T1000 (cell line): ENCODE measurements around the gene IGF2.

ENCODE experiments used
- DNase-seq: peaks from one replicate; lab custom pipeline; 2025; ENCODE audit warnings: mixed read lengths; lab: John Stamatoyannopoulos, UW

IGF2 gene

DNA sequence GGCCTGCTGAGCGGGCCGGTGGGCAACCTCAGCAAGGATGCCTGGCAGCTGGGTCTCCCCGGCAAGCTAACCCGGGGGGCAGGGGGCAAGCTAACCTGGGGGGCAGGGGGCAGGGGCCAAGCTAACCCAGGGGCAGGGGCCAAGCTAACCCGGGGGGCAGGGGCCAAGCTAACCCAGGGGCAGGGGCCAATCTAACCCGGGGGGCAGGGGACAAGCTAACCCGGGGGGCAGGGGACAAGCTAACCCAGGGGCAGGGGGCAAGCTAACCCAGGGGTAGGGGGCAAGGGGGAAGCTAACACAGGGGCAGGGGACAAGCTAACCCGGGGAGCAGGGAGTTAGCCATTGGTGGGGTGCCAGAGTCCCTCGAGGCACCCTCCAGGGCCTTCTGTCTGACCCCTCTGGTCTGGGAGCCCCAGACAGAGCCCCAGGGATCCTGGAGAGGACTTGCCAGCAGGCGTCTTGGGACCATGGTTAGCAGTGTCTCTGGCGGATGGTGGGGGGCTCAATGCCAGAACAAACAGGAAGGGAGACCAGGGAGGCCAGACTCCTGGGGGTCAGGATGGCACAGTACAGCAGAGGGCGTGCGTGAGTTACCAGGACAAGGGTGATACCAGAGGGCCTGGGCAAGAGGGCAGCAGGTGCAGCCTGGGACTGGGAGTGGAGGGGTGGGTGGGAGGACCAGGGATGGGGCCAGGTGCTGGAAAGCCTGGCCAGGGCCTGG lies 16.1 kb downstream of the IGF2 start:
- DNase-seq, result no peak

DNA sequence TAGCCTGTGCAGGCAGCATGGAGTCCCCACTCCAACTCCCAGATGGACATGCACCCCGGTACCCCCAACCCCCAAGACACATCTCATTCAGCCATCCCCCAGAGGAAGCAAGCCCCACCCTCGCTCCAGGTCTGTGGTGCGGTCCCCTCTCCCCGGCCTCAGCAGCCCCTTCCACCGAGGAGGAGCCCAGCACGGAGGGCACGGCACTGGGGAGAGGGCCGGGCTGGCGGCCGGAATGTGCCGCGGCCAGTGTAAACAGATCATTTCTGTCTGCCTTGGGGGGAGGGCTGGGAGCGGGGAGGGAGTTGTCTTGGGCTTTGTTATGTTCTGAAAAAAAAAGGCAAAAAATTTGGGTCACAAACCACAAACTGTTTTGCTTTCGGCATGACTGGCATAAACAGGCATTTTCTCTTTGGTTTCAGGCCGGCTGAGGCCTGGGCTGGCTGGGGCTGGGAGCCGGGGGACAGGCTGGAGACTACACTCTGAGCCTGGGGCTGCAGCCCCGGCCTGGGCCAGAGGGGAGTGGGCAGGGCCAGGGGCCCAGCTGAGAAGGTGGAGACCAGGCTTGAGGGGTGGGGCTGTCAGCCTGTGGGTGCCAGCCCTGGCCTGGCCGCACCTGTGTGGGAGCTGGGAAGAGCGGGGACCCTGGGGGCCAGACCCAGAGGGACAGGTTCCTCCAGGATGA lies 16.8 kb downstream of the IGF2 start:
- DNase-seq, result no peak

DNA sequence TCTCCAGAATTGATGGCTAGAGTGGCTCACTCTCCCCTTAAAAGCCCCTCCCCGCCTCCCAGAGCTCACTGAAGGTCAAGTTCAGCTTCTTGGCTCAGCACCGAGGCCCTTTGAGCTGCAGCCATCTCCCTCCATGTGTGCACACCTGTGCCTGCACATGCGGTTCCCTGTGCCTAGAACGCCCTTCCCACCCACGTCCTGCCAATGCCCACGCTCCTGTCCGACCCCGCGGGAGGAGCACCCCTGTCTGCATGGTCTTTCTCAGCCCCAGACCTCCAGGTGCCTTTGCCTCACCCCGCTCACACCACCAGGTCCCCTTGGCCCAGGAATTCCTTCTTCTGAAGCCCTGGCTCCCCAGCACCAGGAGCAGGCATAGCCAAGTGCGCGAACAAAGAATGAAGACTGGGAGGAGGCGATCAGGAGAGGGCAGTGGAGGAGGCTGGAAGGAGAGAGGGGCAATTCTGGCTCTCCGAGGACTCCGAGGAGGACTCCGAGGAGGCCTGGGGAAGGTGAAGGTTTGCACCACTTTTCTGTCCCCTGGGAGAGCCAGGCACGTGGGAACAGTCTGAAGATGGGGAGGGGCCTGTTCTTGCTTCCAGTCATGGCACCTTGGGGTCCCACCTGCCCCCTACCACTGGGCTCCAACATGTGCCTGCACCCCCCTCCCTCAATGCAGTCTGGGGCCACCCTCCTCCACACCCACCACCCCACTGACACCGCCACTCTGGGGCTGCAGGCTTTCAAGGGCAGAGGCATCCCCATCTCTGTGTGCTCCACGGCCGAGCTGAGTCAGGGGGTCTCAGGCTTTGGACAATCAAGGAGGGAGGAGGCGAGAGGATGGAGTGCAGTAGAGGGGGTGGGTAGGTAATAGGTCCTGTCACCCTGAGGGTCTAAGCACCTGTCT lies 17.7 kb downstream of the IGF2 start:
- no peak for DNase-seq

DNA sequence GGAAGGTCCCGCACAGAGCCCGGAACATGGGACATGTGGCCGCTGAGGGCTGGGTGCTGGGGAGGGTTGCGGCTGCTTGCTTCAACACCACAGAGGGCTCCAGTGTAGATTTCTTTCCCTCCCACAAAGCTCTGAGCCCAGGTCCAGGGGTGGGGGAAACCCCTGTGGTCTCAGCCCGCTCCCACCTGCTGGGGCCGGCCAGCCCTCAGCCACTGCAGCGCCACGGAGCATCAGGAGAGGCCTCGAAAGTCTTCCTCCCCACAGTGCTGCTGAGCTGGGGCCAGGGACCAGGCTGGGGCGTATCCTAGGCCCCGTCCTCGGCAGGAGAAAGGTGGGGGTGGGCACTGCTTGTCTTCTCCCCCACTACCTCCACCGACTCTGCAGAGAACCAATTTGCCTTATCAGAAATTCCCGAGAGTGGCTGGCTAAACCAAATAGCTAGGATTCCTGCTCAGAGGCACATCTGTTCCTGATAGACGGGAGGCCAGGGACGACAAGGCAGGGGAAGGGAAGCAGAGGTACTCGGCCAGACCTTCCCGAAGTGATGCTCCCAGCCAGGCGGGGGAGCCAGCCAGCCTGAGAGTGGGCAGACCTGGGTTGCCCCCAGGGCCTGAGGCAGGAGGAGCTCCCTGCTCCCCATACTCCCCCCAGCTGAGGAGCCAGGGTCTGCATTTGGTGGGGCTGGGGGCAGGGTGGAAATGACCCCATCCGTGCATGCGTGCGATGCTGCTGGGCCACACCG lies 18.7 kb downstream of the IGF2 start:
- no peak for DNase-seq

DNA sequence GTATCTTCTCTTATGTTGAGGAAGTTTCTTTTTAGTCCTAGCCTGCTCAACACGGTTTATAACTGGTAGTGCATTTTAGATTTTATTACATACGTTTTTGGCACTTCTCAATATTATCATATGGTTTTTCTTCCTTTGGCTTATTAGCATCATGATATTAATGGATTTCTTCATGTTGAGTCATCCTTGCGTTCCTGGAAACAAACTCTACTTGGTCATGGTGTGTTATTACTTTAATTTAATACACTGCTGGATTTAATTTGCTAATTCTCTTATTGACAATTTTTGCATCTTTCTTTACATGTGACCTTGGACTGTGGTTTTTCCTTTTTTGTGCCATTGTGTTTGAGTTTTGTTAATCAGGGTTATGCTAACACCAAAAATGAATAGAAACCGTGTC lies 20.5 kb downstream of the IGF2 start:
- no peak for DNase-seq

DNA sequence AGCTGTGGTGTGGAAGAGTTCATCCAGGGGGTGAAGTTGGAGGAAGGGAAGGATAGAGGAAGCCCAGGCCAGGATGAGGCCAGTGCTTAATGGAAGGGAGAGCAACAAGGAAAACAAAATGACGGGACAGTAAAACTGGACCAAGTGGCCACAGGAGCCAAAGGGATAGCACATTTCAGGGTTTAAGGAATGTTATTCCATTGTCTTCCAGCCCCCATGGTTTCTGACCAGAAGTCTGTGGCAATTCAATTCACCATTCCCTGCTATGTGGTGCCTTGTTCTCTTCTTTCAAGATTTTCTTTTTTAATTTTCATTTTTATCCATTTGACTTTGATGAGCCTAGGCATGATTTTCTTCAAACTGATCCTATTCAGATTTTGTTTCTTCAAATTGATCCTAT lies 22.5 kb downstream of the IGF2 start:
- DNase-seq, result no peak

DNA sequence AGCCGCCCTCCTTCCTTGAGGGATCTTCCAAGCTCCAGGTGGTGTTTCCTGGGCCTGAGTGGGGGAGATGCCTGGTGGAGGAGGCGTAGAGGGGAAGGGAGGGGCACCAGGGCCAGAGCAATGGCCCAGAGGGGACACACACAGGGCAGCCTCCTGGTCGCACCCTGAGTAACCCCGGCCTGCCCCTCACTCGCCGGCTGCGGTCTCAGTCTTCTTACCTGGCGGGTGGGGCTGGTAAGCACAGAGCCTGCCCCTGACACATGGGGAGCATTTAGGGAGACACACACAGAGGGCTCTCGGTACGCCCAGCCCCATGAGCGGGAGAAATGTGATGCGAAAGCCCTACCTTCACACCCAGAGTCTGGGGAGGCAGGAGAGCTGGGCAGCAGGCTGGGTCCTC lies 23.9 kb downstream of the IGF2 start:
- DNase-seq, result no peak

DNA sequence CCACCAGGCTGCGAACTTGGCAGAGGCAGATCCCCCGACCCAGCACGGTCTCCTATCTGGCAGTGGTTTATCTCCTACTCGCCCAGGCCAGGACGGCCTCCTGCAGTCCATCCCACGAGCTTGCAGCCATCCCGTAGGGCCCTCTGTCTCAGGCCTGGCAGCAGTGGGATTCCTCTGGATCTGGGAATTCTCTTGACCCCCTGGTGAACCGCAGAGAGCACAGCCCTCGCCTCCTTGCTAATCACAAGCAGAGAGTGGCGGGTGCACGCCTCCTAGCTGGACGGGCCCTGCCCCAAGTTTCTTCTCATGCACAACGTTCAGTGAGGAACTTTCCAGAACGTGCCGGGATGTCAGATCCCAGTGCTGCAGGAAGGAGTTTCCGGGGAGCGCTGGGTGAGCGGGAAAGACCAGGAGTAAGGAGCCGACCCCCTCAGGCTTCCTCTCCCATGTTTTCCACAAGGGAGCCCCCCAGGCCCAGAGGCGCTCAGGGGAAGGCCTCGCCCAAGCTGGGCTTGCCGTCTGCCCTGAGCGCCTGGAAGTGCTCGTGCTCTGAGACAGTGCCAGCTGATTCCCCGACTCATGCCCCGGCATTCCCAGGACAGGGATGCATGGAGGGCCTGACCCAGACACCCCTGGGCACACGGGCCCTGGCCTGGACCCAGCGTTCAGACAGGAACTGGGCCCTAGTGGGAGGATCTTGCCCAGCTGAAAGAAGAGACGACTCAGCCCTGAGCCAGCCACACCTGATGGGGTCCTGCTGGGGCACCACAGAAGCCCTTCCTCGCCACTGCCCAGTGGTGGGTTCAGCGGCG lies 24.6 kb downstream of the IGF2 start:
- DNase-seq, result no peak

DNA sequence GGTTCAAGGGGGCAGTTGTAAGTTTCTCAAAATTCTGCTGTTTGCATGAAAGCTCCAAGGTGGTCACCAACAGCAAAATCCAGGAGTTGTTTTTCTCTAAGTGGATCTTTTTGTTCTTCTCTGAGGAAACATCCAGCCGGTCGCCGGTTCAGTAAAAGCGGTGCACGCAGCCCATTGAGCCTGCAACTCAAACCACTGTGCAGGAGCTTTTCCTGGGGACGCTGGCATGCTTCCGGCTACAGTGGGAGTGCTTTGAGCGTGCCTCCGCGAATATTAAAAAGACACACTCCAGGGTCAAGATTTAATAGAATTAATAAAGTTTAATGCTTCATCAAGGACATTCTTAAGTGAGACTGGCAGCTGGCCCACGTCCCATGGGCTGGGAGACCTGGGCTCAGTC lies 25.4 kb downstream of the IGF2 start:
- DNase-seq, result no peak

DNA sequence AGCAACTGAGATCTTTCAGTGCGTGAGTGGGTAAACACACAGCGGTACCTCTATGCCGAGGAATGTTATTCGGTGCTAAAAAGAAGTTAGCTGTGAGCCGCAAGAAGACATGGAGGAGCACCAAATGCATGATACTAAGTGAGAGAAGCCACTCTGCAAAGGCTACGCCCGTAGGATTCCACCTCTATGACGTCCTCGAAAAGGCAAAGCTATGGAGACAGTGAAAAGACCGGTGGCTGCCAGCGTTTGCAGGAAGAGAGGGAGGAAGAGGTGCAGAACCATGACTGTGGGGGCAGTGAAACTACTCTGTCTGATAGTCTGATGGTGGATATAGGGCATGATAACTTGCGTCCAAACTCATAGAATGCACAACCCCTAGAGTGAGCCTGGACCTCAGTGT lies 28.7 kb downstream of the IGF2 start:
- no peak for DNase-seq

DNA sequence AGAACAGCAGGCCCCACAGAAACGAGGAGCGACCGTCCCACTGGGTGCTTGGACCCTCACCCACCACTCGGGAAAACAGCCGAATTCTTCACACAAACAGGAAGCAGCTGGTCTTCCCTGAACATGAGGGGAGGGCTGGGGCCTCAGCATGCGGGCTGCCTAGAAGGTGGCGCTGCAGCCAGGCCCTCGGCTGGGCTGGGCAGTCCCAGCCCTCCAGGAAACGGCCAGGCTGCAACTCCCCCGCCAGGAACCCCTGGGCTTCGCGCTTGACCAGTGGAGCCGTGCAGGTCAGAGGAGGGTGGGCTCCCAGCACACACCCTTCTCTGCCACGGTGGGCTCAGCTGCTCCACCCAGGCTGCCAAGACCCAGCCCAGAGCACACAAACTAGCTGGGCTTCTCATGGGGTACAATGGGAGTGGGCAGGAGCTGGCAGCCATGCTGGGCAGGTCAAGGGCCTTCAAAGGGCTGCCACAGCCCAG lies 29.6 kb downstream of the IGF2 start:
- DNase-seq, result no peak

DNA sequence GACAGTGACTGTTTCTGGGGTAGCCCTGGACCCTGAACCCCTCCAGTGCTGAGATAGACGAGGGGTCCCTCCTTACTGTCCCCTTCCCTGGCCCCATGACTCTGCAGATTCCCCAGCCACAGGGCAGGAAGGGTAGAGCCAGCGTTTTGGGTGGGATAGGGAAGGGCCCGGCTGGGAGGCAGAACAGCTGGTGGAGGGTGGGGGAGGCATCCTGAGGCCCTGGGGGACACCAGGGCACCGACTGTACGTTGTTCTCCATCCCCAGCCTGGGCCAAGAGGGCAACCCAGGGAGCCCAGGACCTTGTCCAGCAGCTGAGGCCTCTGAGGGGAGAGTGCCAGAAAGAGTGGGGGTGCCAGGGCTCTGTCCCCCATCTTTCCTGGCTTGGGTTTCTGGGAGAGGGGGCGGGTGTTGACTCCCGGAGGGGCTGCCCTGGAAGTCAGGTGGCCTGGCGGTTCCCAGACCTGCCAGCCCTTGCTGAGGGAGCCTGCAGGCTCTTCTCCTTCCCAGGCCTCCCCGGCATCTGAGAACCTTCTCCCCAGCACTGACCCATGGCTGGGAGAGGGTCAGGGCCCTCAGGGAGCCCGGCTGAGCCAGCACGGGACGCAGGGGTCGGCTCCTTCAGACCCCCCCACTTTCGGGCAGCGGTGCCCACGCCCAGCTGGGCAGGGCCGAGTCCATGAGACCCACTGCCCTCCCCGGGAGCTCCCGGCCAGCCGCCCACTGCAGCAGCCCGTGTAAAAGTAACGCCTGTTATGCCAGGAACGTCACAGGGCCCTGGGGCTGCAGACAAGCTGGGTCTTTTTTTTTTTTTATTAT lies 30.3 kb downstream of the IGF2 start:
- DNase-seq, result no peak

DNA sequence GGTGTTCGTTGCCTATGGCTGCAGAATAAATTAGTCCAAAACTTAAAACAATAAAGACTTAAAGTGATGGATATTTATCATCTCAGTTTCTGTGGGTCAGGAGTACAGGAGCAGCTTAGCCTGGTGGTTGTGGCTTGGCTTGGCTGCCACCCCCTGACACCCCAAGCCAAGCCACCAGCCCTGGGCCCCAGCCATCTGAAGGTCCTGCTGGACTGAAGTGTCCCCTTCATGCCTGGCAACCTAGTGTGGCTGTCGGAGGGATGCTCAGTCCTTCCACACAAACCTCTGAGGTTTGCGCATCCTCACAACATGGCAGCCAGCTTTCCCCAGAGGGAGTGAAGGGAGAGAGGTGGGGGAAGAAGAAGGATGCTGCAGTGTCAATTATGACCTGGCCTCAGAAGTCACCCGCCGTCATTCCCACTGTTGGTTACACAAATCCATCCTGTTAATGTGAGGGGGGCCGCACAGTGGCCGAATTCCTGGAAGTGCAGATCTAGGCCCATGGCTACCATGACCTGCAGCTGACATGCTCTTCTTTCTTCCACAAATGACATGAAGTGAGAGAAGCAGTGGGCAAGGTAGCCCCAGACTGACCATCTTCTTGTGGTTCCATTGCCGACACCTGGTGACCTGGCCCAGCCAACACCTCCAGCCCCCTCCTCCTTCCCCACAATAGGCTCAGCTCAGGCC lies 31.1 kb downstream of the IGF2 start:
- DNase-seq, result no peak

DNA sequence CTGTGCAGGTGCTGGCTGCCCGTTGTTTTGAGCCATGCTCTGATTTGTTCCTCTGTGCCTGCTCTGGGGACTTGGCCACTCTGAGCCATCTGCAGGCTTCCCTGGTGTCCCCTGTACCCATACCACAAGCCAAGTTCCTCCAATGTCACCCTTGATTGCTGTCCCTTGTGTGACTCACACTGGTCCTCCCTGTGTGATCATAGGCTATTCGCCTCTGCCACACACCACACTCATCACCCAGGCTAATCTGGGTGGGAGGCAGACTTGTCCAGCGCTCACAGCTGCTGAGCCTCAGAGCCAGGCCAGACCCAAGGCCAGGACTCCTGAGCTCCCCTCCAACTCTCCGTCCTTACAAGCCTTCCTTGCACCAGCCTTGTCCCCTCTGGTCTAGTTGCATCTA lies 31.7 kb downstream of the IGF2 start:
- no peak for DNase-seq

DNA sequence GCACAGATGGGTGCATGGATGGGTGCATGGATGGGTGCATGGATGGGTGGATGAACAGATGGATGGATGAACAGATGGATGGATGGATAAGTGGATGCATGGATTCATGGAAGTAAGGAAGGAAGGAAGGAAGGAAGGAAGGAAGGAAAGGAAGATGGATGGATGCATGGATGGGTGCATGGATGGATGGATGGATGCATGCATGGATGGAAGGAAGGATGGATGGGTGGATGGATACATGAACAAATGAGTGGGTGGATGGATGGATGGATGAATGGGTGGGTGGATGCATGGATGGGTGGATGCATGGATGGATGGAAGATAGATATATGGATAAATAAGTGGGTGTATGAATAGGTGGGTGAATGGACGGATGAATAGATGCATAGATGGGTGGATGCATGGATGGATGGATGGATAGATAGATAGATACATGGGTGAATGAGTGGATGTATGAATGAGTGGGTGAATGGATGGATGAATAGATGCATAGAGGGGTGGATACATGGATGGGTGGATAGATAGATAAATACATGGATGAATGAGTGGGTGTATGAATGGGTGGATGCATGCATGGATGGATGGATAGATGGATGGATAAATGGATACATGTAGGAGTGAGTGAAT lies 32.5 kb downstream of the IGF2 start:
- DNase-seq, result no peak

DNA sequence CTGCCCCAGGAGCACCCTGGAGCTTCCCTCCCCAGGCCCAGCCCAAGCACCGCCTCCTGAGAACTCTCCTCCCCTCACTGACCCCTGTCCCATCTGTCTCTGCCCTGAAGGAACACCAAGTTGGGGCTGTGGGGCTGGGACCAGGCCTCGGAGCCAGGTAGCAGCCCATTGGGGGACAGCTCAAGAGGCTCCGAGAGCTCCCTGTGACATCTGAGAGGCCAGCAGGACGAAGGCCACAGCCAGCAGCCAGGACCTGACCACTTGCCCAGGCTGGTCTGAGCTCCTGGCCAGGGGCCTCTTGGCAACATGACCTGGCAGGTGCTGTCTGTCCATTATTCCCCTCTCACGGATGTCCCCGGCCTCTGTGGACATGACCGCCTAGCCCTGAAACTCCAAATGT lies 33.7 kb downstream of the IGF2 start:
- DNase-seq, result no peak

DNA sequence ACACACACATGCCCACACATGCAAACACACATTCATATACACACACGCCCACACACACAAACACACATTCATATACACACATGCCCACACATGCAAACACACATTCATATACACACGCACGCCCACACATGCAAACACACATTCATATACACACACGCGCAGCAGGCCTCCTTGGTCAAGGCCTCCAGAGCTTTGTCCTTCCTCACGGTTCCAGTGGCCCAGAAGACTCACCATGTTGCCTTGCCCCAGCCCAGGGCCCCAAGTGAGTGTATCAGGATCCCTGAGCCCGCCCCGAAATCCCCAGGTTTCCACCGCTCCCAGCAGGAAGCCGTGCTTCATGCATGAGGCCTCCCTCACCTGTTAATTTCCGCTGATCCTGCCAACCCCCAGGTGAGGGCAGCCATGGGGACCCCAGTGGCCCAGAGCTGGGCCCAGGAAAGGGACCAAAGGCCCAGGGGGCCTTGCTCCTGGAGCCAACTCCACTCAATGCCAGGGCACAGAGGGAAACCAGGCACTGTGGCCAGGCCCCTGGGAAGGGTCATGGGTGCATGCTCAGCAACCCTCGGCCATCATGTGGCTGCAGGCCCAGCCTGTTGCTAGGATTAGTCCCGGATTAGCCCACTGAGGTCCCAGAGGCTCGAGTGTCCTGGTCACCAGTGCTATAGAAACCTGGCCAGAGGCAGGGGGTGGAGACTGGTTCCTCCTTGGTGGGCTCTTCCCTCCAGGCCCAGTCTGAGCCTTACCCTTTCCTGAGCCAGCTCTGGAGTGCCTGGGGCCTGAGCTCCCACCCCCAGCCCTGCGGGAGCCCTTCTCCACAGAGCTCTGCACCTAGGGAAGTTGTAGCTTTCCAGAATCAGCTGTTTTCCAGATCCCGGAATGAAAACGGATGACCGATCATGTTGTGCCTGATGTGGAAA lies 34.4 kb downstream of the IGF2 start:
- no peak for DNase-seq
